Measurements from ENCODE around the gene TMEM135.

DNA sequence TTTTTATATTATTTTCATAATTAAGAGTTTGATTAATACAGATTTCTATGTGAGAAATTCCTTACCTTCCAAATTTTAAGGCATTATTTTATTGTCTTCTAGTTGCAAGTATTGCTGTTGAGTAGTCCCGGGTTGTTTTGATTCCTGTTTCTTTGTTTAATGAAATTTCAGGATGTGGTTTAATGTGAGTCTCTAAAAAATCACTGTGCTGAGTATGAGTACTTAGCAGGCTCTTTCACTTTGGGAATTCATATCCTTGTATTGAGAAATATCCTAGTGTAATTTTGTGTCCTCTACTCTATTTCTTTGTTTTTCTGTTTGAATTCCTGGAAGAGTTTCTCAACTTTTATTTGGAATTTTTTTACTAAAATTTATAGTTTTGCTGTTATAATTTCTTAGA is 113.2 kb downstream of the TMEM135 start:
- no peak for TF ChIP-seq CTCF (conservative IDR thresholded peaks at IDR 0.05; ENCODE audit: low read depth, low read length)
- no peak for TF ChIP-seq EZH2 (IDR thresholded peaks at IDR 0.05; ENCODE audit: borderline replicate concordance, low read depth, low read length, poor library complexity, severe bottlenecking)
